ENCODE results near the gene CRIP3.

GRCh38 chr6:43262780-43263313, 45.8 kb downstream of the CRIP3 start:
- no peak for TF ChIP-seq CTCF (IDR thresholded peaks at IDR 0.05)
- no peak for TF ChIP-seq ZFX (IDR thresholded peaks at IDR 0.05; ENCODE audit: borderline replicate concordance)
